Eye (tissue), 1 donor: ENCODE data around the gene CBFA2T2.
"Not testable (repeated sequence)": the region's sequence is repeated elsewhere in the genome, so short reads cannot be mapped to it uniquely, and the experiment has no call there.

Source experiments
- DNase-seq: peaks from one replicate; pipeline ENCODE4 v3.0.0-alpha.2; 2015

Gene CBFA2T2

GRCh38 chr20:33472868-33473435 lies 16.9 kb upstream of the CBFA2T2 start:
- DNase-seq = peak; percentile 59

GRCh38 chr20:33474097-33474873 lies 15.6 kb upstream of the CBFA2T2 start:
- no peak for DNase-seq

DNA sequence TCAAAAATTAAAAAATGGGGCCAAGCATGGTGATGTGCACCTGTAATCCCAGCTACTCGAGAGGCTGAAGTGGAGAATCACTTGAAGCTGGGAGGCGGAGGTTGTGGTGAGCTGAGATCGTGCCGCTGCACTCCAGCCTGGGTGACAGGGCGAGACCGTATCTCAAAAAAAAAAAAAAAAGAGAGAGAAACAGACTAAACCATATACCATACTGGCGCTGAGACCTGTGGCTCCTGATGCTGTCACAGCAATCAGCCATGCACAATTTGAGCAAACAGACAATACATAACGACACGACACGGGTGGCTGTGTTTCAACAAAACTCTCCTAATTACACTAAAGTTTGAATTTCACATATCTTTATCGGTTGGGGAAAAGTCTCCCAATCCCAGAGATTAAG lies 14.9 kb upstream of the CBFA2T2 start:
- peak; percentile 48 for DNase-seq

DNA sequence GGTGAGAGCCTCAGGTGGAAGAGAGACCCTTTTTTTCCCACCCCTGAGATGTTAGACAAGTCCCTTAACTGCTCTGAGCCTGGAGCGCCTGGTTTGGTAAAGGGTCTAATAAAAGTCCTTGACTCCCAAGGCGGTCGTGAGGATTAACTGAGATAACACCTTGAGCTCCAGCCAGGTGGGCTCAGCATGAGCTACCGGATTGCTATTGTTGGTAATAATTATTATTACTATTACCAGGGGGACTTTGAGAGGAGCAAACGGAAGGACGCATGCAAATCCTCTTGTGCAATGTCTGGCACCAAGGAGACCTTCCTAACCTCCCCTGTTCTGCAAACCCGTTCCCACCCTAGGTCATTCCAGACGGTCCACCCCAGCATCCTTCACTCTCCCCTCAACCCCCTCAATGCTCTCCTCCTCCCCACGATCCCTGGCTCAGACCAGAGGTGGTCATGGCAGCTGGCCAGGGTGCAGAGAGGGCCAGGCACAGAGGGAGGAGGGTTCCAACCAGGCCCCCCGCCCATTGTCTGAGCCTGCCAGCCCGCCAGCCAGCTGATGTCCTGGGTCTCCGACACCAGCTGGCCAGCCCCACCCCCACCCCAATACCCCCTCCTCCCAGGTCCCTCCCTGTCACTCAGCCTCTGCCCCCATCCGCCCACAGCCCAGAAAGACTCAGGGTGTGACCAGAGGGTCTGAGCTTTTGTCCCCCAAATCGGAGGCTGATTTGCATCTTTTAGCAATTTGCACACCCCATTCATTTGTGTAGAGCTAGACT lies 14.3 kb upstream of the CBFA2T2 start:
- peak; percentile 46 for DNase-seq

- no peak for DNase-seq
Measured at GRCh38 chr20:33477386-33478234, 12.3 kb upstream of the CBFA2T2 start.

DNA sequence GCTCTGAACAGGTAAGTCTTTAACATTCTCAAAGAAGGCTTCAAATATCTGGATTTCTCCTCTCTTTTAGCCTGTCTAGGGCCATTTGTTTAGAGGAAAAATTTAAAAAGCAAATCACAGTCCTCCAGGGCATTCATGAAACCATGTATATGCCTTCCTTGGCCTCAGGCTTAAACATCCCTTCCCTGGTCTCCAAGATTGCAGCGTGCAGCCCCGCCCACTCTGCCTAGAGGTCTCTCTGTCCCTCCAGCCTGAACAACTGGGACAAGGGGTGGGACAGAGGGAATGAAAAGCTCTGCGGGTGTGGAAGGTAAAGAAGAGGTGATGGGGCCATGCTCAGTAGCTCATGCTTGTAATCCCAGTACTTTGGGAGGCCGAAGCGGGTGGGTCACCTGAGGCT lies 9.8 kb upstream of the CBFA2T2 start:
- no peak for DNase-seq

DNA sequence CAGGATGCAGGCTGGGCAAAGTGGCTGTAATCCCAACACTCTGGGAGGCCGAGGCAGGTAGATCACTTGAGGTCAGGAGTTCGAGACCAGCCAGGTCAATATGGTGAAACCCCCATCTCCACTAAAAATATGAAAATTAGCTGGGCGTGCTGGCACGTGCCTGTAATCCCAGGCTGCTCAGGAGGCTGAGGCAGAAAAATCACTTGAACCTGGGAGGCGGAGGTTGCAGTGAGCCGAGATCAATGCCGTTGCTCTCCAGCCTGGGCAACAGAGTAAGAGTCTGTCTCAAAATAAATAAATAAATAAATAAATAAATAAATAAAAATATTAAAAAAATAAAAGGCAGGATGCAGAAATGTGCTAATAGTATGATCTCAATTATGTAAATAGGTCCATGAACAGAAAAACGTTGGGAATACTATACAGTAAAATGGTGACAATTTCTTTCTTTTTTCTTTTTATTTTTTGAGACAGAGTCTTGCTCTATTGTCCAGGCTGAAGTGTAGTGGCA lies 8.4 kb upstream of the CBFA2T2 start:
- no peak for DNase-seq

DNA sequence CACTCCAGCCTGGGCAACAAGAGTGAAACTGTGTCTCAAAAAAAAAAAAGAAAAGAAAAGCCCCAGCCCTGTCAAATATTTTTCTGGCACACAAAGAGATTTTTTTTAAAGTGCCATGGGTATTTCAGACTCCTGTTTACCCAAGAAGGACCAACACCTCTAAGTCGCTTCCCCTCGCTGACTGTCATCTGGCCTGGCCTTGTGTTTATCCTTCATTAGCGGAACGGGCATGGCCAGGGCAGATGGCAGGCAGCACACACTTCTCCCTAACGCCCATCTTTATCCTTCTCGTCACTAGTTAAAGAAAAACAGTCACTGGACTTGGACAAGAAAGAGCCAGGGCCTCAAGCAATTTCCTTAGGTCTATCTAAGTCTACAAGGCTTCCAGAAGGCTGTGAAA lies 7.3 kb upstream of the CBFA2T2 start:
- no peak for DNase-seq

DNA sequence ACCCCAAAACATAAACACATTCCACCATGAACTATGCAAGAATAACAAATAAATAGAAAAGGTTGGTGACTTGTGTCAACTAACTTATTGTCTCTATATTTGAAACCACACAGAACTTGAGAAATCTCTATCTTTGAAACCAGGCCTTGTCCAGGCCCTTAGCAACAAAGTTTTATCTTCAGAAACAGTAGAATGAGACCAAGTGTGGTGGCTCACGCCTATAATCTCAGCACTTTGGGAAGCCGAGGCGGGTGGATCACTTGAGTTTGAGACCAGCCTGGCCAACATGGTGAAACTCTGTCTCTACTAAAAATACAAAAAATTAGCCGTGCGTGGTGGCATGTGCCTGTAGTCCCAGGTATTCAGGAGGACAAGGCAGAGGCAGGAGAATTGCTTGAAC lies 6.7 kb upstream of the CBFA2T2 start:
- not testable (repeated sequence) for DNase-seq

DNA sequence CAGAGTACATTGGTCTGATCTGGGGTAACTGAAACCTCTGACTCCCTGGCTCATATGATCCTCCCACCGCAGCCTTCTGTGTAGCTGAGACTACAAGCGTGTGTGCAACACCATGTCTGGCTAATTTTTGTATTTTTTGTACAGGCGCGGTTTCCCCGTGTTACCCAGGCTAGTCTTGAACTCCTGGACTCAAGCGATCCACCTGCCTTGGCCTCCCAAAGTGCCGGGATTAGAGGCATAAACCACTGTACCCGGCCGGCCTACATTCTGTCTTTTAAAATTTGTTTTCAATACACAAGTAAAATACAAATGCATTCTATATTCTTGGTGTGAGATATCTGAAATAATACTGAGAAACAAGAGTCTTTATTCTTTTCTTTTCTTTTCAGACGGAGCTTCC lies 1.7 kb upstream of the CBFA2T2 start:
- no peak for DNase-seq

GRCh38 chr20:33488661-33489494 lies 1.0 kb upstream of the CBFA2T2 start:
- not testable (repeated sequence) for DNase-seq

DNA sequence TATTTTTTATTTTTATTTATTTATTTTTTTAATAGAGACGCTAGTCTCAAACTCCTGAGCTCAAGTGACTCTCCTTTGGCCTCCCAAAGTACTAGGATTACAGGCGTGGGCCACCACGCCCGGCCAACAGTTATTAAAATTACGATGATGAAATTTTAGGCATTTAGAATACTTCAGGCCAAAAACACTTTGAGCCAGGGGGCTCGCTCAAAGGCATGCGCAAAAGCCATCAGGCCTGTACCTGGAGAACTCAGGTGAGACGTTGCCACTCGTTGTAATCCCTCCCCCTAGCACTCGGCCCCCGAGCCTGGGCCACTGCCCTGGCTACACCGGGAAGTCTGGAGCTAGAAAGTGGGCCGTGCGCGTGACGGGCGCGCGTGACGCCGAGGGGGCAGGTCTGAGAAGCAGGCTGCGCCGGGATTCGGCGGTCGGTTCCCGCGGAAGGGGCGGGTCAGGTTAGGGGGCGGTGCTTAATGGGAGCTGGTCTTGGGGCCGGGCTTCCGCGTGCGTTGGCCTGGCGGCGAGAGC lies 337 bp upstream of the CBFA2T2 start:
- DNase-seq = peak; percentile 98

DNA sequence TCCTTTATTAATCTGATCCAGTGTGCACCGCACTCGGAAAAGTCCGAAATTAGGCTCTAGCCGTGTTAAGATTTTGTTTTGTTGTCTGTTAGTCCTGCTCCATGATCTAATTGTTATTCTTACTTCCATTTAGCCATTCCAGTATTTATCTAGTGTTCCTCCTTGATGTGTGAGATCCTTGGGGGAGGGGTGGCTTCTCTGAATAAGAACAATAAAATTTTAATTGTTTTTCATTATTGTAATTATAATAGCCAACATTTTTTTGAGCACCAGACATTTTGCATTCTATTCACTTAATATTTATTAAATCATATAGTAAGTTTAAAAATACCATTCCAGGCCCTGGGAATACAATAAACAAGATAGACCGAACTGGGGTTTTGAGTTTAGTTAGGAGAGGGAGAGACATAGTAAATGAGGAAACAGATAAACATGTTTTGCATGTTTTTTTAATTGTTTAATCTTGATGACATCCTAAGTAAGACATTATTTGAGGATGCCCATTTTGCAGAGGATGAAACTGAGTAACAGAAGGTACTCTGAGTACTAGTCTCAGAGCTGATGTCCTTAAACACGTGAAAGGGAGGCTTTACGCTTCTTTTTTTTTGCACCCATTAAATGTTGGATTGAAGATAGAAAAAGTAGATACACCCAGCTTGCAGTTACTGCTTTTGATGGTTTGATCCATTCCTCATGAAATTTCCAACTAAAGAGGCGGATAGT lies 1.2 kb downstream of the CBFA2T2 start:
- no peak for DNase-seq

DNA sequence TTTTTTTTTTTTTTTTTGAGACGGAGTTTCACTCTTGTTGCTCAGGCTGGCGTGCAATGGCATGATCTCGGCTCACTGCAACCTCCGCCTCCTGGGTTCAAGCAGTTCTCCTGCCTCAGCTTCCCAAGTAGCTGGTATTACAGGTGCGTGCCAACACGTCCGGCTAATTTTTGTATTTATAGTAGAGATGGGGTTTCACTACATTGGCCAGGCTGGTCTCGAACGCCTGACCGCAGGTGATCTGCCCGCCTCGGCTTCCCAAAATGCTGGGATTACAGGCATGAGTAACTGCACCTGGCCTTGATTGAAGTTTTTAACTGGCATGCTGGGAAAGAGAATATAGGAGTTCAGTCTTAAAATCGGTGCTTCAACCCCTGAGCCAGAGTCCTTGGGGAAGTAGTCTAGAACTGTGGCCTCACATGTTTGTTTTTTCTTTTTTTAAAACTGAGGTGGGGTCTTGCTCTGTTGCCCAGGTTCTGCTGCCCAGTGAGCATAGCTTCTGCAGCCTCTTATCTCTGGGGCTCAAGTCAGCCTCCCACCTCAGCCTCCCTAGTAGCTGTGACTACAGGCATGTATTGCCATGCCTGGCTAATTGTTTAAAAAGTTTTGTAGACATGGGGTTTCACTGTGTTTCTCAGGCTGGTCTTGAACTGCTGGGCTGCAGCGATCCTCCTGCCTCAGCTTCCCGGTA lies 3.3 kb downstream of the CBFA2T2 start:
- no peak for DNase-seq

DNA sequence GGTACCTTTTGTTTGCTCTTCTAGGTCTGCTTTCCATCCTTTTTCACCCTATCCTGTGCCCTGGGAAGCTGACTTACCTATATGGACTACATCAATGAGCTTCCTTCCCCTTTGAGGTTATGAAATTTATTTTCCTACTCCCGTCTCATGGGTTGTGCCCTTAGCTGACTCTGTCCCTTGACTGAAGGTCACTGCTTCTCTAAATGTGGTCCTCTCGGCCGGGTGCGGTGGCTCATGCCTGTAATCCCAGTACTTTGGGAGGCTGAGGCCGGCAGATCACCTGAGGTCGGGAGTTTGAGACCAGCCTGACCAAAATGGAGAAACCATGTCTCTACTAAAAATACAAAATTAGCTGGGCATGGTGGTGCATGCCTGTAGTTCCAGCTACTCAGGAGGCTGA lies 6.9 kb downstream of the CBFA2T2 start:
- DNase-seq = not testable (repeated sequence)

DNA sequence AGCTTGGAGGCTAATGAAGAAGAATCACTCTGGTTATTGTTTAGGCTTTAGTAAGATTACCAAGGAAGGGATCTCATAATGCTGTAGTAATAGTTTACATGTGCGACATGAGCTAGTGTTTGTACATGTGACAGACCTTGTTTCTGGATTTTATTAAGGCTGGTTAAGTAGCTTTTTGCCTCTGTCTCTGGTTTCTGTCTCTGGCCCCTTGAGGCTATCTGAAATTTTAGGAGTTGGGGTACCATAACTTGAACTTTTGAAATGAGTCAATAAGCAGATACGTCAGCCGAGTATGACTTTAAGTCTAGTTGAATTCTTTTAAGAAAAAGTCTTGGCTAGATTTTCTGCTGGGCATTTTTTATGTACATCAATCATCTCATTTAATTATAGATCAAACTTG lies 9.5 kb downstream of the CBFA2T2 start:
- peak; percentile 22 for DNase-seq

DNA sequence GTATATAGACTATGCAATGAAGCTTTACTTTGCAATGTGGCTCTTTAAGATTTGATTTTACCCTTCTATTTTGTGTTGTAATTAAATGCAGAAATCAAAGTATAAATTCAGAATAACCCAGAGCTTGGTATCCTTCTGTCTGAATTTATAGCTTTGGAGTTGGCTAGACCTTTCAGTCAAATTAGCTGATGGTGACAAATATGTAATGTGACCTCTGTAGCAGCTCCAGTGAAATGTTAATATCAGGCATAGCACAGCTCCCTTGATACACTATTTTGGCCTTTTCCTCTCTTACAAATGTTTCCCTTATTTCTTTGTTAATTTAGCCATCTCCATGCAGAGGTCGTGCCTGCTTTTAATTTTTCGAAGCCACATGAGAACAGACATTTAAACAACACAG lies 11.1 kb downstream of the CBFA2T2 start:
- DNase-seq = no peak

GRCh38 chr20:33503564-33503963 lies 13.7 kb downstream of the CBFA2T2 start:
- no peak for DNase-seq

DNA sequence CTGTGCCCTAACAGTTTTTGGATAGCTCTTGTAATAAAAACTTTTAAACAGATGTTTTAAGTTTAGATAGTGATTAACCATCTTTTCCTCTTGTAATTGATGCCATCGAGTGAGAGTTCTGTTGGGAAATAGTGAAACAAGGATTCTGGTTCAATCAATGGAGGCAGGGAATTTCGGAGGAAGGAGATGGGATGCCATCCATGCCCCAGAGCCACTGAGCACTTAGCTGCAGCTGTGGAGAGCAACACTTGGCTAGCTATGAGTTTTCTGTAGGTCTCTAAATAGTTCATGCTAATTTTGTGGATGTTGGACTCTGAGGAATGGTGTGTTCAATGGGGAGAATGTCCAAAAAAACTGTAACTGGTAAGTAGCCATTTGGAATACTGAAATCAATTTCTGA lies 16.7 kb downstream of the CBFA2T2 start:
- no peak for DNase-seq

- no peak for DNase-seq
Measured at GRCh38 chr20:33507461-33507860, 17.6 kb downstream of the CBFA2T2 start.
